Retinal pigment epithelial cell (primary cell): Measurements from ENCODE around the gene NLGN4X.

Source experiments
- DNase-seq: peaks from one replicate; pipeline ENCODE4 v3.0.0-alpha.2; 2010; ENCODE audit warnings: low read depth
- H3K4me3 ChIP-seq: 2 replicates; pipeline ENCODE4 v1.5.1; 2011; ENCODE audit warnings: mild to moderate bottlenecking, low read length, control low read depth, moderate library complexity
- CTCF ChIP-seq: conservative IDR thresholded peaks from 2 replicates; pipeline ENCODE4 v1.5.1; 2011; ENCODE audit warnings: low read depth, low read length, control low read depth, inconsistent platforms

Gene NLGN4X

GRCh38 chrX:6203462-6204215 is 25.0 kb downstream of the NLGN4X start:
- TF ChIP-seq CTCF, result no peak
- DNase-seq, result no peak
- H3K4me3 ChIP-seq, result no peak overlapping the region

GRCh38 chrX:6199486-6199885 is 29.2 kb downstream of the NLGN4X start:
- DNase-seq, result no peak
- no peak for TF ChIP-seq CTCF
- H3K4me3 ChIP-seq, result no peak overlapping the region

GRCh38 chrX:6187256-6187655 is 41.4 kb downstream of the NLGN4X start:
- no peak for DNase-seq
- TF ChIP-seq CTCF, result no peak
- no peak overlapping the region for H3K4me3 ChIP-seq

GRCh38 chrX:6184900-6185515 is 43.7 kb downstream of the NLGN4X start:
- H3K4me3 ChIP-seq, result no peak overlapping the region
- no peak for TF ChIP-seq CTCF
- DNase-seq, result no peak

- DNase-seq, result no peak
- no peak overlapping the region for H3K4me3 ChIP-seq
- no peak for TF ChIP-seq CTCF
Measured at GRCh38 chrX:6175914-6176313, 52.8 kb downstream of the NLGN4X start.

GRCh38 chrX:6170424-6170823 is 58.2 kb downstream of the NLGN4X start:
- no peak for DNase-seq
- no peak overlapping the region for H3K4me3 ChIP-seq
- no peak for TF ChIP-seq CTCF

- no peak for DNase-seq
- TF ChIP-seq CTCF, result no peak
- H3K4me3 ChIP-seq, result no peak overlapping the region
Measured at GRCh38 chrX:6169407-6169806, 59.3 kb downstream of the NLGN4X start.
